GM12878 (cell line): ENCODE measurements around the gene CD3G. TPM values are rescaled to one million over a fixed set of nuclear protein-coding genes. Genes with fewer than 3 reads are reported as not detected.

Experiments
- ATAC-seq: fragments of 200-7000 bp; cut with Tn5 transposase; 3 replicates; pipeline ENCODE4 v1.9.1; 2020; ENCODE audit warnings: mild to moderate bottlenecking, moderate library complexity
- BruUV-seq: library from RNA; stranded (reverse); fragments of 400-500 nt; replicated peaks from 2 replicates; lab custom pipeline; 2021; lab: Mats Ljungman, UMichigan
- CTCF ChIA-PET: fragments of 300-600 bp; sonication (Branson Sonifier 250); formaldehyde crosslinking; extraction: SDS; loops from one replicate; lab custom pipeline; 2021; ENCODE audit warnings: inconsistent platforms; lab: Yijun Ruan, JAX
- POLR2A ChIA-PET: fragments of 350-600 bp; formaldehyde crosslinking; extraction: SDS; loops from one replicate; lab custom pipeline; 2021; ENCODE audit warnings: inconsistent platforms; lab: Charles Lee
- RAD21 ChIA-PET: fragments of 300-600 bp; sonication (Branson Sonifier 250); formaldehyde crosslinking; loops from one replicate; lab custom pipeline; 2023; ENCODE audit warnings: antibody characterized with exemption; ENCODE audit not compliant: unreplicated experiment; lab: Charles Lee
- SMC1A ChIA-PET: fragments of 300-600 bp; sonication (Branson Sonifier 250); formaldehyde crosslinking; loops from one replicate; lab custom pipeline; 2023; ENCODE audit not compliant: unreplicated experiment, uncharacterized antibody; lab: Charles Lee
- DNase-seq: peaks from one replicate; pipeline ENCODE4 v3.0.0-alpha.2; 2011; ENCODE audit warnings: low read depth, low spot score
- FAIRE-seq: peaks from 3 replicates; lab custom pipeline; 2011; peaks lifted over from hg19 to GRCh38; lab: Jason Lieb, UNC
- H2AFZ ChIP-seq: 2 replicates; pipeline ENCODE4 v1.6.0; 2011; ENCODE audit warnings: low read depth, low read length, control low read depth; ENCODE audit not compliant: control insufficient read depth
- H3K27ac ChIP-seq: 2 replicates; pipeline ENCODE4 v1.5.1; 2011; ENCODE audit warnings: control low read depth; ENCODE audit not compliant: control insufficient read depth, insufficient read depth
- H3K27me3 ChIP-seq, 2 experiments: replicated peaks in 1 of 2; 2 replicates each; pipeline versions ENCODE4 v1.6.0 to v1.6.1; 2011; ENCODE audit warnings: low read length in 1 of 2; ENCODE audit not compliant: control insufficient read depth in 2 of 2, insufficient read depth in 2 of 2
- H3K36me3 ChIP-seq, 2 experiments: 2 replicates each; pipeline ENCODE4 v1.5.1; 2011; ENCODE audit warnings: low read length in 1 of 2; ENCODE audit not compliant: control insufficient read depth in 2 of 2, insufficient read depth in 2 of 2
- H3K4me1 ChIP-seq: 2 replicates; pipeline ENCODE4 v1.6.1; 2011; ENCODE audit warnings: mild to moderate bottlenecking, low read length, moderate library complexity, mixed read lengths; ENCODE audit not compliant: control insufficient read depth, insufficient read depth
- H3K4me2 ChIP-seq: 2 replicates; pipeline ENCODE4 v1.6.0; 2011; ENCODE audit warnings: control low read depth; ENCODE audit not compliant: control insufficient read depth, insufficient read depth
- H3K4me3 ChIP-seq: fragments of 200-600 bp; sonication (generic); 2 replicates; pipeline ENCODE4 v1.5.1; 2016
- H3K79me2 ChIP-seq: 2 replicates; pipeline ENCODE4 v1.6.0; 2011; ENCODE audit warnings: low read length; ENCODE audit not compliant: control insufficient read depth, insufficient read depth
- H3K9ac ChIP-seq: 2 replicates; pipeline ENCODE4 v1.8.0; 2011; ENCODE audit warnings: low read length, control low read depth, mixed read lengths; ENCODE audit not compliant: control insufficient read depth, insufficient read depth
- H3K9me3 ChIP-seq: replicated peaks from 3 replicates; pipeline ENCODE4 v1.5.1; 2011; ENCODE audit warnings: mild to moderate bottlenecking, low read length; ENCODE audit not compliant: control insufficient read depth, insufficient read depth
- H4K20me1 ChIP-seq: 2 replicates; pipeline ENCODE4 v1.6.0; 2011; ENCODE audit not compliant: control insufficient read depth, insufficient read depth
- ASH2L ChIP-seq: fragments of 300-600, 200-600 bp; sonication (generic); IDR thresholded peaks from 2 replicates; pipeline ENCODE4 v1.6.1; 2017; ENCODE audit warnings: low read depth, mild to moderate bottlenecking, borderline replicate concordance
- ATF7 ChIP-seq: fragments of 450-650 bp; IDR thresholded peaks from 2 replicates; pipeline ENCODE4 v1.6.1; 2016; ENCODE audit warnings: low read depth, mild to moderate bottlenecking
- IRF4 ChIP-seq: IDR thresholded peaks from 2 replicates; pipeline ENCODE4 v1.6.1; 2011; ENCODE audit warnings: low read depth, low read length
- YY1 ChIP-seq: IDR thresholded peaks from 2 replicates; pipeline ENCODE4 v1.6.1; 2011; ENCODE audit warnings: low read depth, mild to moderate bottlenecking, low read length
- WGBS: methylation state at CpG from one replicate; pipeline ENCODE4 v1.1.6; 2016; ENCODE audit warnings: low lambda C conversion rate; ENCODE audit not compliant: insufficient replicate concordance, insufficient coverage; ENCODE audit errors: missing lambda C conversion rate; 5-methylcytosine and 5-hydroxymethylcytosine counted together
- in situ Hi-C: fragments of 300-500 bp; cut with MboI; formaldehyde crosslinking; loops from 9 replicates; pipeline ENCODE4 v1.14.3; 2018; ENCODE audit warnings: mixed read lengths
- intact Hi-C: fragments of 100-400 bp; cut with micrococcal nuclease; formaldehyde crosslinking; loops from one replicate; pipeline ENCODE4 v1.14.2; 2022; ENCODE audit not compliant: unreplicated experiment
- polyA plus RNA-seq, 11 experiments: library from polyadenylated mRNA; depleted of rRNA in 4 of 11; unstranded in 6 of 11; stranded (reverse) in 5 of 11; fragments of >200 nt; fragmentation: Nextera tagmentation in 4 of 11; fragmentation: Illumina TruSeq in 1 of 11; extraction: Ambion mirVana in 4 of 11; extraction: Trizol in 1 of 11; gene quantifications; 1 replicate in 1 of 11; 2 replicates in 10 of 11; pipeline versions ENCODE4 v1.2.1 to v1.2.3, GENCODE V29; 2011 to 2016; ENCODE audit warnings: inconsistent platforms in 2 of 11, missing spikeins in 2 of 11, low read depth in 1 of 11
- total RNA-seq, 4 experiments: library from RNA; depleted of rRNA in 3 of 4; stranded (reverse); fragments of >200 nt in 3 of 4; fragmentation: Illumina TruSeq in 1 of 4; extraction: Trizol in 1 of 4; gene quantifications; 2 replicates each; pipeline versions ENCODE4 v1.2.1 to v1.2.3, GENCODE V29; 2013 to 2021
- TF ChIP-seq, protein P1 (sequence below): IDR thresholded peaks from 2 replicates; pipeline ENCODE4 v1.6.1; 2012; ENCODE audit warnings: mild to moderate bottlenecking, low read depth, low read length

Gene CD3G
- total and polyA plus RNA-seq, 10 of the 15 experiments (the other 5 are each of a cell fraction or from before 2014, with no cell fraction given): 0.10 to 0.16 (median 0.13) TPM; not detected in 7

DNA sequence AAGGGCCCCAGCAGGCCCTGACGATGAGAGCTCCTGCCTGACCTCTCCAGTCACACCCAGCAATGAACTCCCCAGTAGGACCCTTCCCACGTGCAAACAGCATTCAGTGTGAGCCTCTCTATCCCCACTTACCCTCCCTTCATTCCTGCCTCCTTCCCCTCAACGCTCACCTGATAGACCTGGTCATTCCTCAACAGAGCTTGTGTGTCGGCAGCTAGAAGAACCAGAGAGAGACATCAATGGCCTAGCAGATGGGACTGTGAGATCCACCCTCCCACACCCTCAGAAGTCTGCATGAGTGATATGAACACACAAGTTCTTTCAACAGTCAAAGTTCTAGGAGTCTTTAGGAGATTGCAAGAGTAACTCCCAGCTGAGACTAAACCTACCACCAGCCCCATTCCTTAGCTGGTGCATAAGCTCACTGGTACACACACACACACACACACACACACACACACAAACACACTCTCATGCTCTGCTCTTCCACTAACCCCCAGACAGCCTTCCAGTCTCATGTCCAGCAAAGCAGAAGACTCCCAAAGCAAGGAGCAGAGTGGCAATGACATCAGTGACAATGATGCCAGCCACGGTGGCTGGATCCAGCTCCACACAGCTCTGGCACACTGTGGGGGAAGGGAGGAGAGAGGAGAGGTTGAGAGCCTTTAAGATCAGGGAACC, 4.7 kb upstream of the CD3G start (continued):
- no peak for TF ChIP-seq ASH2L
- TF ChIP-seq YY1: no peak

DNA sequence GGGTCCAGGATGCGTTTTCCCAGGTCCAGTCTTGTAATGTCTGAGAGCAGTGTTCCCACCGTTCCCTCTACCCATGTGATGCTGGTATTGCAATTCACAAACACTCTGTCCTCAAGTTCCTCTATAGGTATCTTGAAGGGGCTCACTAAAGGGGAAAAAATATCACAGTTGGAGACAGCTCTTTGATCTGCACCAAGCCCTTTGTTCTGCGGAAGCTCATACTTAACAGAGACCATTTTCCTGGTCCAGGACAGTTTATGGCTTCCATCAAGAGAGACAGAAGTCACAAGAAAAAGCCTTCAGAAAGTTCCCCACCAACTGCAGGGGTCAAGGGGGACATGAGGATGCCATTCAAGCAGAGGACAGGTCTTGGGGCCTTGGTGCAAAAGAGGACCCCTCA, 3.7 kb upstream of the CD3G start:
- SMC1A ChIA-PET: no interaction called here
- TF ChIP-seq ATF7 (no peak), IRF4 (no peak)
- TF ChIP-seq, protein P1, sequence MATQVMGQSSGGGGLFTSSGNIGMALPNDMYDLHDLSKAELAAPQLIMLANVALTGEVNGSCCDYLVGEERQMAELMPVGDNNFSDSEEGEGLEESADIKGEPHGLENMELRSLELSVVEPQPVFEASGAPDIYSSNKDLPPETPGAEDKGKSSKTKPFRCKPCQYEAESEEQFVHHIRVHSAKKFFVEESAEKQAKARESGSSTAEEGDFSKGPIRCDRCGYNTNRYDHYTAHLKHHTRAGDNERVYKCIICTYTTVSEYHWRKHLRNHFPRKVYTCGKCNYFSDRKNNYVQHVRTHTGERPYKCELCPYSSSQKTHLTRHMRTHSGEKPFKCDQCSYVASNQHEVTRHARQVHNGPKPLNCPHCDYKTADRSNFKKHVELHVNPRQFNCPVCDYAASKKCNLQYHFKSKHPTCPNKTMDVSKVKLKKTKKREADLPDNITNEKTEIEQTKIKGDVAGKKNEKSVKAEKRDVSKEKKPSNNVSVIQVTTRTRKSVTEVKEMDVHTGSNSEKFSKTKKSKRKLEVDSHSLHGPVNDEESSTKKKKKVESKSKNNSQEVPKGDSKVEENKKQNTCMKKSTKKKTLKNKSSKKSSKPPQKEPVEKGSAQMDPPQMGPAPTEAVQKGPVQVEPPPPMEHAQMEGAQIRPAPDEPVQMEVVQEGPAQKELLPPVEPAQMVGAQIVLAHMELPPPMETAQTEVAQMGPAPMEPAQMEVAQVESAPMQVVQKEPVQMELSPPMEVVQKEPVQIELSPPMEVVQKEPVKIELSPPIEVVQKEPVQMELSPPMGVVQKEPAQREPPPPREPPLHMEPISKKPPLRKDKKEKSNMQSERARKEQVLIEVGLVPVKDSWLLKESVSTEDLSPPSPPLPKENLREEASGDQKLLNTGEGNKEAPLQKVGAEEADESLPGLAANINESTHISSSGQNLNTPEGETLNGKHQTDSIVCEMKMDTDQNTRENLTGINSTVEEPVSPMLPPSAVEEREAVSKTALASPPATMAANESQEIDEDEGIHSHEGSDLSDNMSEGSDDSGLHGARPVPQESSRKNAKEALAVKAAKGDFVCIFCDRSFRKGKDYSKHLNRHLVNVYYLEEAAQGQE: no peak
- TF ChIP-seq, all 136 proteins: peak for 0
- no peaks in the 10 kb centered on the region for H3K27me3 ChIP-seq
- H3K4me3 ChIP-seq: no peak overlapping the region
- in situ Hi-C loops: no loop called here
- ATAC-seq (no peak), FAIRE-seq (no peak), DNase-seq (no peak)
- no TSS peak for BruUV-seq
- no peaks in the 10 kb centered on the region for H4K20me1 ChIP-seq
- no peak overlapping the region for H2AFZ ChIP-seq
- intact Hi-C loops: no loop called here
- POLR2A ChIA-PET: no interaction called here
- RAD21 ChIA-PET: no interaction called here
- no peaks in the 10 kb centered on the region for H3K79me2 ChIP-seq
- H3K9me3 ChIP-seq: no peaks in the 10 kb centered on the region
- CTCF ChIA-PET: interaction anchor here (1.5 to 3.6 kb wide), 4 partner anchors 11 to 142 kb away, joined by 3 to 17 read pairs (median 6); no protein-coding TSS in a partner anchor
- no peaks in the 10 kb centered on the region for H3K4me1 ChIP-seq
- no peak overlapping the region for H3K27ac ChIP-seq
- no peak overlapping the region for H3K9ac ChIP-seq
- WGBS: 35% methylated on average over 3 of the region's 3 CpGs
- no peaks in the 10 kb centered on the region for H3K36me3 ChIP-seq
- no peak overlapping the region for H3K4me2 ChIP-seq
